HEK293 (cell line): ENCODE data around the gene PHEX.

Experiments
- CTCF ChIA-PET: fragments of 350-600 bp; formaldehyde crosslinking; extraction: SDS; loops from one replicate; lab custom pipeline; 2021; ENCODE audit warnings: antibody characterized with exemption; lab: Yijun Ruan, JAX
- POLR2A ChIA-PET: fragments of 300-600 bp; formaldehyde crosslinking; extraction: SDS; loops from one replicate; lab custom pipeline; 2020; ENCODE audit warnings: antibody characterized with exemption, inconsistent platforms; lab: Yijun Ruan, JAX
- H3K27ac ChIP-seq: fragments of 200-500 bp; sonication (Bioruptor generic); 2 replicates; pipeline ENCODE4 v1.5.1; 2014; ENCODE audit warnings: low read depth, low read length, control low read depth, inconsistent platforms; ENCODE audit errors: extremely low read depth
- H3K36me3 ChIP-seq, 2 experiments: fragments of 200-500 bp in 1 of 2; sonication (Bioruptor generic) in 1 of 2; 1 replicate in 1 of 2; 2 replicates in 1 of 2; pipeline ENCODE4 v1.5.1; 2014 to 2017; ENCODE audit warnings: inconsistent platforms in 2 of 2, low read length in 2 of 2; ENCODE audit not compliant: control insufficient read depth in 2 of 2, insufficient read depth in 1 of 2
- H3K4me1 ChIP-seq: fragments of 200-500 bp; sonication (Bioruptor generic); 2 replicates; pipeline ENCODE4 v1.5.1; 2014; ENCODE audit warnings: mild to moderate bottlenecking, low read length, inconsistent platforms; ENCODE audit not compliant: control insufficient read depth, insufficient read depth
- H3K4me3 ChIP-seq: 2 replicates; pipeline ENCODE4 v1.5.1; 2011; ENCODE audit warnings: low read depth, mild to moderate bottlenecking, control low read depth, low read length, moderate library complexity
- H3K9me3 ChIP-seq: fragments of 200-500 bp; sonication (Bioruptor generic); 2 replicates; pipeline ENCODE4 v1.5.1; 2014; ENCODE audit warnings: low read depth, low read length, inconsistent platforms; ENCODE audit not compliant: control insufficient read depth, insufficient read depth
- CTCF ChIP-seq: fragments of 450-650 bp; formaldehyde crosslinking; IDR thresholded peaks from 2 replicates; pipeline ENCODE4 v1.5.1; 2016; ENCODE audit warnings: missing biosample characterization, missing genetic modification characterization
- GLIS2 ChIP-seq: fragments of 450-650 bp; formaldehyde crosslinking; IDR thresholded peaks from 2 replicates; pipeline ENCODE4 v1.5.1; 2016; ENCODE audit warnings: missing biosample characterization, missing genetic modification characterization
- PATZ1 ChIP-seq: fragments of 450-650 bp; formaldehyde crosslinking; IDR thresholded peaks from 2 replicates; pipeline ENCODE4 v1.5.1; 2016; ENCODE audit warnings: missing biosample characterization, missing genetic modification characterization
- PBX3 ChIP-seq: sonication (generic); formaldehyde crosslinking; IDR thresholded peaks from 2 replicates; pipeline ENCODE4 v1.8.1; 2022; ENCODE audit warnings: mild to moderate bottlenecking, moderate library complexity, missing genetic modification reagents
- PRDM10 ChIP-seq: fragments of 450-650 bp; formaldehyde crosslinking; IDR thresholded peaks from 2 replicates; pipeline ENCODE4 v1.5.1; 2016; ENCODE audit warnings: missing biosample characterization, missing genetic modification characterization
- SCRT1 ChIP-seq: fragments of 450-650 bp; formaldehyde crosslinking; IDR thresholded peaks from 2 replicates; pipeline ENCODE4 v1.5.1; 2016; ENCODE audit warnings: missing biosample characterization, missing genetic modification characterization, borderline replicate concordance
- SCRT2 ChIP-seq: fragments of 450-650 bp; formaldehyde crosslinking; IDR thresholded peaks from 2 replicates; pipeline ENCODE4 v1.5.1; 2016; ENCODE audit warnings: missing biosample characterization, missing genetic modification characterization
- SP7 ChIP-seq: fragments of 450-650 bp; formaldehyde crosslinking; IDR thresholded peaks from 2 replicates; pipeline ENCODE4 v1.5.1; 2016; ENCODE audit warnings: missing biosample characterization, missing genetic modification characterization
- ZBTB7A ChIP-seq: fragments of 450-650 bp; formaldehyde crosslinking; IDR thresholded peaks from 2 replicates; pipeline ENCODE4 v1.5.1; 2016; ENCODE audit warnings: low read depth, missing biosample characterization, missing genetic modification characterization
- ZNF132 ChIP-seq: fragments of 450-650 bp; formaldehyde crosslinking; IDR thresholded peaks from 2 replicates; pipeline ENCODE4 v1.5.1; 2017; ENCODE audit warnings: missing biosample characterization, missing genetic modification characterization, borderline replicate concordance
- ZNF214 ChIP-seq: fragments of 450-650 bp; formaldehyde crosslinking; IDR thresholded peaks from 2 replicates; pipeline ENCODE4 v1.5.1; 2017; ENCODE audit warnings: missing biosample characterization, mild to moderate bottlenecking, missing genetic modification characterization, borderline replicate concordance
- ZNF404 ChIP-seq: fragments of 450-650 bp; formaldehyde crosslinking; IDR thresholded peaks from 2 replicates; pipeline ENCODE4 v1.5.1; 2017; ENCODE audit warnings: missing biosample characterization, missing genetic modification characterization
- ZNF558 ChIP-seq: fragments of 450-650 bp; formaldehyde crosslinking; IDR thresholded peaks from 2 replicates; pipeline ENCODE4 v1.5.1; 2016; ENCODE audit warnings: missing biosample characterization, missing genetic modification characterization
- ZNF571 ChIP-seq: fragments of 450-650 bp; formaldehyde crosslinking; IDR thresholded peaks from 2 replicates; pipeline ENCODE4 v1.5.0; 2017; ENCODE audit warnings: missing biosample characterization, missing genetic modification characterization
- ZNF629 ChIP-seq: fragments of 450-650 bp; formaldehyde crosslinking; IDR thresholded peaks from 2 replicates; pipeline ENCODE4 v1.5.1; 2017; ENCODE audit warnings: missing biosample characterization, missing genetic modification characterization
- ZNF654 ChIP-seq: fragments of 450-650 bp; formaldehyde crosslinking; IDR thresholded peaks from 2 replicates; pipeline ENCODE4 v1.5.1; 2016; ENCODE audit warnings: low read depth, missing biosample characterization, missing genetic modification characterization
- ZNF660 ChIP-seq: fragments of 450-650 bp; IDR thresholded peaks from 2 replicates; pipeline ENCODE4 v1.5.1; 2018; ENCODE audit warnings: missing biosample characterization, mild to moderate bottlenecking, missing genetic modification characterization
- ZNF677 ChIP-seq: fragments of 450-650 bp; IDR thresholded peaks from 2 replicates; pipeline ENCODE4 v1.5.0; 2018; ENCODE audit warnings: missing biosample characterization, mild to moderate bottlenecking, missing genetic modification characterization, moderate library complexity
- ZNF777 ChIP-seq: fragments of 450-650 bp; formaldehyde crosslinking; IDR thresholded peaks from 2 replicates; pipeline ENCODE4 v1.5.1; 2017; ENCODE audit warnings: missing biosample characterization, missing genetic modification characterization, borderline replicate concordance
- ZNF792 ChIP-seq: fragments of 450-650 bp; formaldehyde crosslinking; IDR thresholded peaks from 2 replicates; pipeline ENCODE4 v1.5.1; 2016; ENCODE audit warnings: missing biosample characterization, missing genetic modification characterization

PHEX gene

GRCh38 chrX:22032084-22032483, at the start of gene PHEX:
PHEX (plus strand) TSS chrX:22032325; CDS start chrX:22033006, 681 bp downstream.
- H3K4me1 ChIP-seq = 0 out of 2 replicates have a peak, but pooled peaks cover 2% of the 10 kb centered on the region
- no peak within 1 kb of the TSS for H3K4me3 ChIP-seq
- H3K9me3 ChIP-seq = no peaks in the 10 kb centered on the region
- no peaks in the 10 kb centered on the region for H3K36me3 ChIP-seq
- CTCF ChIA-PET = no interaction called here
- no peak for TF ChIP-seq ZNF777 (tag by site-specific recombination)
- TF ChIP-seq ZNF214 (tag by site-specific recombination) = no peak
- no peak for TF ChIP-seq GLIS2 (tag by site-specific recombination)
- no peak for TF ChIP-seq ZNF677 (tag by site-specific recombination)
- no peak for TF ChIP-seq PATZ1 (tag by site-specific recombination)
- no peak for TF ChIP-seq ZNF571
- TF ChIP-seq ZNF792 (tag by site-specific recombination) = no peak
- TF ChIP-seq ZNF629 (tag by site-specific recombination) = no peak
- no peak for TF ChIP-seq SCRT1 (tag by site-specific recombination)
- POLR2A ChIA-PET = no interaction called here
- no peak within 1 kb of the TSS for H3K27ac ChIP-seq

- peaks cover 15 to 28% of the 10 kb centered on the region in 2 experiments for H3K36me3 ChIP-seq
- H3K4me1 ChIP-seq = no peaks in the 10 kb centered on the region
- peak; percentile 78 for TF ChIP-seq CTCF (tag by site-specific recombination)
- TF ChIP-seq ZNF132 = no peak
- no peak for TF ChIP-seq ZBTB7A (tag by site-specific recombination)
- TF ChIP-seq ZNF654 (tag by site-specific recombination) = peak; percentile 79
- TF ChIP-seq SCRT1 (tag by site-specific recombination) = peak; percentile 44; the same call in 1 of the 2 replicates
- TF ChIP-seq ZNF404 = no peak
- no peak for TF ChIP-seq ZNF558 (tag by site-specific recombination)
- no peak for TF ChIP-seq PBX3 (CRISPR knock-in tag)
- no peak for TF ChIP-seq PRDM10 (tag by site-specific recombination)
- TF ChIP-seq SCRT2 (tag by site-specific recombination) = peak; percentile 83
- TF ChIP-seq ZNF660 (tag by site-specific recombination) = peak; percentile 67; the same call in 1 of the 2 replicates
- no peak for TF ChIP-seq SP7 (tag by site-specific recombination)
- no peak overlapping the region for H3K27ac ChIP-seq
- ChIA-PET CTCF (interaction anchor here (0.6 to 2.4 kb wide), 53 partner anchors 11 to 1916 kb away, joined by 3 to 33 read pairs (median 3); no protein-coding TSS in a partner anchor), POLR2A (no interaction called here)
- no peaks in the 10 kb centered on the region for H3K9me3 ChIP-seq
- H3K4me3 ChIP-seq = no peak overlapping the region
Observed at GRCh38 chrX:21985332-21985777, 46.8 kb upstream of the PHEX start.
